Spleen (tissue), 7 donors: ENCODE measurements around the gene HNF4A.

Source experiments
- POLR2A ChIP-seq, 3 donors: fragments of 450-650 bp; IDR thresholded peaks; one replicate each; pipeline ENCODE4 v1.5.1; 2017; ENCODE audit warnings: antibody characterized with exemption in 3 of 3, mild to moderate bottlenecking in 1 of 3
- POLR2AphosphoS5 ChIP-seq, 3 donors: sonication (generic); formaldehyde crosslinking; IDR thresholded peaks; one replicate each; pipeline ENCODE4 v1.5.1; 2017; ENCODE audit warnings: antibody characterized with exemption in 3 of 3
- TF ChIP-seq, protein P1 (sequence below), 11 experiments: fragments of 200-600 bp in 7 of 11; fragments of 450-650 bp in 4 of 11; sonication (generic) in 4 of 11; IDR thresholded peaks in 8 of 11; conservative IDR thresholded peaks in 3 of 11; 1 replicate in 7 of 11; 2 replicates in 4 of 11; pipeline versions ENCODE4 v1.4.0 to v1.8.0; 2016 to 2021; ENCODE audit warnings: antibody characterized with exemption in 11 of 11, inconsistent platforms in 4 of 11, mild to moderate bottlenecking in 1 of 11
- donor health status: DM: no; HTN: no; CAD: no; lungs with moderate emphysema.
- donor health status: DM: no; HTN: no; CAD: no.
- donor health status: DM: no; HTN: no; CAD: no.

GRCh38 chr20:44405257-44405656, 49.8 kb downstream of the HNF4A start:
- TF ChIP-seq, protein P1, sequence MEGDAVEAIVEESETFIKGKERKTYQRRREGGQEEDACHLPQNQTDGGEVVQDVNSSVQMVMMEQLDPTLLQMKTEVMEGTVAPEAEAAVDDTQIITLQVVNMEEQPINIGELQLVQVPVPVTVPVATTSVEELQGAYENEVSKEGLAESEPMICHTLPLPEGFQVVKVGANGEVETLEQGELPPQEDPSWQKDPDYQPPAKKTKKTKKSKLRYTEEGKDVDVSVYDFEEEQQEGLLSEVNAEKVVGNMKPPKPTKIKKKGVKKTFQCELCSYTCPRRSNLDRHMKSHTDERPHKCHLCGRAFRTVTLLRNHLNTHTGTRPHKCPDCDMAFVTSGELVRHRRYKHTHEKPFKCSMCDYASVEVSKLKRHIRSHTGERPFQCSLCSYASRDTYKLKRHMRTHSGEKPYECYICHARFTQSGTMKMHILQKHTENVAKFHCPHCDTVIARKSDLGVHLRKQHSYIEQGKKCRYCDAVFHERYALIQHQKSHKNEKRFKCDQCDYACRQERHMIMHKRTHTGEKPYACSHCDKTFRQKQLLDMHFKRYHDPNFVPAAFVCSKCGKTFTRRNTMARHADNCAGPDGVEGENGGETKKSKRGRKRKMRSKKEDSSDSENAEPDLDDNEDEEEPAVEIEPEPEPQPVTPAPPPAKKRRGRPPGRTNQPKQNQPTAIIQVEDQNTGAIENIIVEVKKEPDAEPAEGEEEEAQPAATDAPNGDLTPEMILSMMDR (IDR thresholded peaks at IDR 0.05 in 8 of 11, conservative IDR thresholded peaks at IDR 0.05 in 3 of 11) = no peak
- no peak for TF ChIP-seq POLR2A (IDR thresholded peaks at IDR 0.05)
- TF ChIP-seq POLR2AphosphoS5 (IDR thresholded peaks at IDR 0.05) = no peak
